HEK293T (cell line): ENCODE results near the gene FCN2.

Experiments
- CTCF ChIA-PET: fragments of 350-600 bp; formaldehyde crosslinking; extraction: SDS; loops from one replicate; lab custom pipeline; 2021; ENCODE audit warnings: antibody characterized with exemption, inconsistent platforms; lab: Yijun Ruan, JAX
- POLR2A ChIA-PET: fragments of 350-600 bp; formaldehyde crosslinking; extraction: SDS; loops from one replicate; lab custom pipeline; 2020; ENCODE audit warnings: antibody characterized with exemption, inconsistent platforms; lab: Yijun Ruan, JAX
- DNase-seq: peaks from one replicate; pipeline ENCODE4 v3.0.0; 2012; ENCODE audit warnings: mixed read lengths; ENCODE audit errors: extremely low spot score
- ARNT ChIP-seq: fragments of 450-650 bp; IDR thresholded peaks from 2 replicates; pipeline ENCODE4 v1.6.1; 2017; ENCODE audit warnings: mild to moderate bottlenecking
- BHLHE40 ChIP-seq: fragments of 450-650 bp; IDR thresholded peaks from 2 replicates; pipeline ENCODE4 v1.6.1; 2016; ENCODE audit warnings: mild to moderate bottlenecking, moderate library complexity, borderline replicate concordance
- CTBP1 ChIP-seq: fragments of 450-650 bp; IDR thresholded peaks from 2 replicates; pipeline ENCODE4 v1.6.1; 2016; ENCODE audit warnings: borderline replicate concordance
- ELF4 ChIP-seq: fragments of 450-650 bp; IDR thresholded peaks from 2 replicates; pipeline ENCODE4 v1.6.1; 2017; ENCODE audit warnings: antibody characterized with exemption
- FOXA1 ChIP-seq: fragments of 450-650 bp; IDR thresholded peaks from 2 replicates; pipeline ENCODE4 v1.6.1; 2016; ENCODE audit warnings: mild to moderate bottlenecking
- FOXK2 ChIP-seq: fragments of 450-650 bp; IDR thresholded peaks from 2 replicates; pipeline ENCODE4 v1.6.1; 2016; ENCODE audit warnings: mild to moderate bottlenecking
- FOXM1 ChIP-seq: fragments of 450-650 bp; IDR thresholded peaks from 2 replicates; pipeline ENCODE4 v1.6.1; 2017; ENCODE audit warnings: mild to moderate bottlenecking, borderline replicate concordance
- HDGF ChIP-seq: fragments of 450-650 bp; IDR thresholded peaks from 2 replicates; pipeline ENCODE4 v1.6.1; 2017; ENCODE audit warnings: antibody characterized with exemption, borderline replicate concordance
- L3MBTL2 ChIP-seq: fragments of 450-650 bp; conservative IDR thresholded peaks from 2 replicates; pipeline ENCODE4 v1.6.1; 2016; ENCODE audit warnings: mild to moderate bottlenecking
- LEF1 ChIP-seq: fragments of 450-650 bp; IDR thresholded peaks from 2 replicates; pipeline ENCODE4 v1.6.1; 2017; ENCODE audit warnings: mild to moderate bottlenecking, borderline replicate concordance
- NFRKB ChIP-seq: fragments of 450-650 bp; IDR thresholded peaks from 2 replicates; pipeline ENCODE4 v1.6.1; 2016; ENCODE audit warnings: mild to moderate bottlenecking, moderate library complexity
- SP1 ChIP-seq: fragments of 450-650 bp; IDR thresholded peaks from 2 replicates; pipeline ENCODE4 v1.6.1; 2017
- SUZ12 ChIP-seq: fragments of 450-650 bp; IDR thresholded peaks from 2 replicates; pipeline ENCODE4 v1.6.1; 2016; ENCODE audit warnings: mild to moderate bottlenecking
- TARDBP ChIP-seq: fragments of 450-650 bp; IDR thresholded peaks from 2 replicates; pipeline ENCODE4 v1.6.1; 2016
- ZNF384 ChIP-seq: fragments of 450-650 bp; IDR thresholded peaks from 2 replicates; pipeline ENCODE4 v1.6.1; 2016
- TF ChIP-seq, protein P1 (sequence below): fragments of 450-650 bp; IDR thresholded peaks from 2 replicates; pipeline ENCODE4 v1.6.1; 2016

Gene FCN2

DNA sequence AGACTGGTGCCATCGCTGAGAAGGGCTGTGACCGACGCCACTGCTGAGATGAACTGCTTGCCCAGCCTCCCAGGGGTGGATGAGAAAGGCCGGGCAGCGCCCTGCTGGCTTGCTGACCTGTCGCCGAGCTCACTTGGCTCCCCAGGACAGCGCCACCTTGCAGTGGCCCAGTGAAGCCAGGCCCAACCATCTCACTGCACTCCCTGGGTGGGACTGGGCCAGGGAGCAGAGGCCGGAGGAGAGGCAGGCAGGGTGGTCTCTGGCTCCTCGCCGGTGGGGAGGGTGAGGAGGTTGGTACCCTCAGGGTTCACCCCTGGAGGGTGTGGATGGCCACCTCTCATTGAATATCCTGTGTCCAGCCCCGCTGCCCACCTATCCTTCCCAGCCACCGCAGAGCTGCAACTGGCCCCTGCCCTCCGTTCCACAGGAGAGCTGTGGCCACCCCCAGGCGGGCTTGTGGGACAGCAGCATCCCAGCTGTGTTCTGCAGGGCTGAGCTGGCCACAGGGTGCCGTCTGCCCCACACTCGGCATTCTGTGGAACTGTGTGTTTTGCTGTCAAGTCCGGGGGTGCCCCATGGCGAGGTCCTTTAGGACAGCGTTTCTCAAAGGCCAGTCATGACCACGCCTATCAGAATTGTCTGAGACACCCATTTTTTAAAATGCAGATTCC is 41.0 kb upstream of the FCN2 start:
- POLR2A ChIA-PET, result interaction anchor here (1.4 kb wide), 1 partner anchor 19 kb away, joined by 4 read pairs; no protein-coding TSS in a partner anchor
- DNase-seq, result no peak
- TF ChIP-seq ZNF384 (no peak), HDGF (no peak), L3MBTL2 (no peak), SP1 (no peak), ARNT (no peak), ELF4 (no peak), SUZ12 (no peak), CTBP1 (no peak), FOXA1 (no peak), FOXK2 (no peak), NFRKB (no peak)
- TF ChIP-seq, protein P1, sequence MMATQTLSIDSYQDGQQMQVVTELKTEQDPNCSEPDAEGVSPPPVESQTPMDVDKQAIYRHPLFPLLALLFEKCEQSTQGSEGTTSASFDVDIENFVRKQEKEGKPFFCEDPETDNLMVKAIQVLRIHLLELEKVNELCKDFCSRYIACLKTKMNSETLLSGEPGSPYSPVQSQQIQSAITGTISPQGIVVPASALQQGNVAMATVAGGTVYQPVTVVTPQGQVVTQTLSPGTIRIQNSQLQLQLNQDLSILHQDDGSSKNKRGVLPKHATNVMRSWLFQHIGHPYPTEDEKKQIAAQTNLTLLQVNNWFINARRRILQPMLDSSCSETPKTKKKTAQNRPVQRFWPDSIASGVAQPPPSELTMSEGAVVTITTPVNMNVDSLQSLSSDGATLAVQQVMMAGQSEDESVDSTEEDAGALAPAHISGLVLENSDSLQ, result no peak
- CTCF ChIA-PET, result no interaction called here

DNA sequence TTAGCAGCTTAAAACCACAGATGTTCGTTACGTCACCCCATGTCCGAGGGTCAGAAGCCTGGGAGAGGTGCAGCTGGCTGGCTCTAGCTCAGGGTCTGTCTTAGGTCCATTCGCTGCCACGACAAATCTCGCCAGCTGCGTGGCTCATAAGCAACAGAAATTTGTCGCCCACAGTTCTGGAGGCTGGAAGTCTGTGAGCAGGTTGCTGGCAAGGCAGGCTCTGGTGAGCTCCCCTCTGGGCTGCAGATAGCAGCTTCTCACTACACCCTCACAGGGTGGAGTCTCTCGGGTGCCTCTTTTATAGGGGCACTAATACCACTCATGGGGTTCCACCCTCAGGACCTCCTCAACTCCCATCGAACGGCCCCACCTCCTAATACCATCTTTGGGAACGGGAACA is 40.1 kb upstream of the FCN2 start:
- DNase-seq, result no peak
- TF ChIP-seq ZNF384 (no peak), SUZ12 (no peak), CTBP1 (no peak), ELF4 (no peak), ARNT (no peak)
- POLR2A ChIA-PET, result no interaction called here
- CTCF ChIA-PET, result no interaction called here

DNA sequence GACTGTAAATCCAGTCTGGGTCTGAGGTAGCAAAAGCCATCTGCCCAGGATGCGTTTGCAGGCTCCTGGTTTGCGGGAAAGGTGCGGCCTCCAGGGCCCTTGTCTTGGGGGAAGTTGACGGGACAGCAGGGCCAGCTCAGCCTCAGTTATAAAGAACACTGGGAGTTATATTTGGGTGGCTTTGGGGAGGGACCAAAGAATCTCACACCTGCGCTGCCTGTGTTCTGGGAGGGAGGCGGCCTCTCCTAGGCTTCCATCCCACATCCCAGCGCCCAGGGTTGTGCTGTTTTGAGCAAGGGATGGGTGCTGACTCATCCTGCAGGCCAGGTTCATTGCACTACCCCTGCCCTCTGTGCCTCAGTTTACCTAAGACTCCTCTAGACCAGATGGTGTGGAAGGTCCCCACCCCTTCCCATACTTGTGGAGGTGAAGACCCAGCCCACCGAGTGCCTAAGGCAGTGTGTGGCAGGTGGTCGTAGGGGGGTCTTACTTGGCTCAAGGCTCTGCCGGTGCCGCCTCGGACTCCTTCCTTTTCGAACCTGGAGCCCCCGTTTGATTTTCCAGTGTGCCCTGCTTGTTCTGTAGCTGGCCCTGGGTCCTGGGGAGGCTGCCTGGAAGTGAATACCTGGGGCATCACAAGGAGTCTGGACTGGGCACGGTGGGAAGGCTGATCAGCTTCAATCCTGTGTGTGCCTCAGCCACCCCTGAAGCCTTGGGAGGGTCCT is 39.3 kb upstream of the FCN2 start:
- no peak for TF ChIP-seq FOXM1
- TF ChIP-seq NFRKB, result no peak
- TF ChIP-seq L3MBTL2, result no peak
- TF ChIP-seq ZNF384, result no peak
- no peak for TF ChIP-seq LEF1
- no peak for TF ChIP-seq ELF4
- no peak for TF ChIP-seq HDGF
- TF ChIP-seq, protein P1, result no peak
- ChIA-PET CTCF (no interaction called here), POLR2A (no interaction called here)
- DNase-seq, result no peak

DNA sequence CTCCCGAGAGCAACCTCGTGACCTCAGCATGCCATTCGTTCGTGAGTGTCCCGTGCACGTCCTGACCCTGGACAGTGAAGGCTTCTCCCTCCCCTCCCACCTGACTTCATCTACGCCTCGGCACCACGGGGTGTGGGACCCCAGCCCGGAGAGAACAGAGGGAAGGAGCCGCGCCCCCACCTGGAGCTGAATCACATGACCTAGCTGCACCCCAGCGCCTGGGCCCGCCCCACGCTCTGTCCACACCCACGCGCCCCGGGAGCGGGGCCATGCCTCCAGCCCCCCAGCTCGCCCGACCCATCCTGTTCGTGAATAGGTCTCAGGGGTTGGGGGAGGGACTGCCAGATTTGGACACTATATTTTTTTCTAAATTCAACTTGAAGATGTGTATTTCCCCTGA is 38.3 kb upstream of the FCN2 start:
- TF ChIP-seq ZNF384 (no peak), ARNT (no peak), ELF4 (no peak), NFRKB (no peak), L3MBTL2 (no peak), CTBP1 (no peak), BHLHE40 (no peak), FOXM1 (no peak), LEF1 (no peak), TARDBP (no peak), FOXA1 (no peak), SP1 (no peak), FOXK2 (no peak), HDGF (no peak), SUZ12 (no peak)
- TF ChIP-seq, protein P1, result no peak
- CTCF ChIA-PET, result no interaction called here
- POLR2A ChIA-PET, result no interaction called here
- no peak for DNase-seq

DNA sequence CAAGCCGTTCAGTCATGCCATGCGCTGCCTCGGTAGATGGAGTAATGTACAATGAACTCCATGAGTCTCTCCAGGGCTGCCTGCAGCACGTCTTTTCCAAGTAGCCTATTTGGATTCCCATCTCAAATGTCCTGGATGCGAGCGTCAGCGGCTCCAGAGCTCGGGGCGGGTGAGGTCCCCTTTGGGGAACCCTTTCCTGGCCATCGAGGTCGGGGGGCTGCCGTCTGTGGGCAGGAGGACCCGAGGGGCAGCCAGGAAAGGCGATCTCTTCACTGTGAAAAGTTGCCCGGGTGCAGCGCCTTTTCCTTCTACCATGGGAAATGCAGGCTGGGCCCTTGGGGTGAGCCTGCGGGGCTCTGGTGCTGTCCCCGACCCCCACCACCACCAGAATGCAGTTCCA is 36.9 kb upstream of the FCN2 start:
- POLR2A ChIA-PET, result no interaction called here
- no peak for DNase-seq
- no peak for TF ChIP-seq ELF4
- no peak for TF ChIP-seq LEF1
- no peak for TF ChIP-seq L3MBTL2
- no peak for TF ChIP-seq ZNF384
- no peak for TF ChIP-seq SP1
- no peak for TF ChIP-seq HDGF
- CTCF ChIA-PET, result no interaction called here

DNA sequence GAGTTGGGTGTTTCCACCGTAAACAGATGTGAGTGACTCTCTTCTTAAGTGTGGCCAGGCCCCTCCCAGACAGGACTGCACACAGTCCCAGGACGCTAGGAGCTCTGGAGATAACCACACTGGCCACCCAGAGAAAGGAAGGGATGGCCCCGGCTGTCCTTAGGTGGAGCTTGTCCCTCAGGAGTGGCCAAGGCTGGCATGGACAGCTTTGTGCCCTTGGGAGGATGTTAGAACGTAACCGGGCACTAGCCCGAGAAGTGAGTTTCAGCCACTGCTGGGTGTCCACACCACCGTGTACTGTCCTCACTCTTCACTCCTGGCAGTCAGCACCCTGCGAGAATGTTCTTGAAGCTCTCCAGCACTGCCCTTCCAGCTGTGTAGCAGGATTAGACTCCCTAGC is 35.8 kb upstream of the FCN2 start:
- CTCF ChIA-PET, result no interaction called here
- DNase-seq, result no peak
- TF ChIP-seq BHLHE40 (no peak), SUZ12 (no peak), TARDBP (no peak), HDGF (no peak), L3MBTL2 (no peak), FOXA1 (no peak), NFRKB (no peak), ARNT (no peak), ZNF384 (no peak), FOXK2 (no peak), CTBP1 (no peak)
- TF ChIP-seq, protein P1, result no peak
- POLR2A ChIA-PET, result no interaction called here
